Measurements from ENCODE around the gene PPIE. TPM values are rescaled to one million over a fixed set of nuclear protein-coding genes. Genes with fewer than 3 reads are reported as not detected.

PPIE gene
- total RNA-seq, 1 experiment from 2014 or later = 45.8 TPM

DNA sequence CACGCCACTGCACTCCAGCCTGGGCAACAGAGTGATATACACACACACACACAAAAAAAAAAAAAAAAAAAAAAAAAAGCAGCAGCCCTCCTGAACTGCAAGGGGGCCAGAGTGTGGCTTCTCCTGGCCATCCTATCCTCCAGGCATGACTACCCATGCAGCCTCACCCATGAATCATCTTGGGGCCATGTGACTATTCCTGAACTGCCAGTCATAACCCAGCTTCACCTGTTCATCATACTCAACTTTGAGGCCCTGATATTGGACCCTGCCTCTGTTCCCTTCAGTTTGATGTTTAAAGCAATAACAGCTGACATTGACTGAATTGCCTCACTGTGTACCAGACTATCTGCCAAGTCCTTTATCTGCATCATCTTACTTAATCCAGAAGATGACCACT, 44.7 kb upstream of the PPIE start:
- H3K9me3 Mint-ChIP-seq (ENCODE audit: unreplicated experiment) = no peaks in the 10 kb centered on the region
- DNase-seq (ENCODE audit: unreplicated experiment) = no peak
- CTCF ChIA-PET = no interaction called here
- H3K27me3 Mint-ChIP-seq (ENCODE audit: insufficient read depth, unreplicated experiment) = peaks cover 44% of the 10 kb centered on the region
- POLR2A ChIA-PET = interaction anchor here (0.6 to 0.7 kb wide), 2 partner anchors 23 to 356 kb away, joined by 3 read pairs; no protein-coding TSS in a partner anchor
- no peaks in the 10 kb centered on the region for H3K4me1 Mint-ChIP-seq (ENCODE audit: insufficient read depth, unreplicated experiment)
- peaks cover 6% of the 10 kb centered on the region for H3K36me3 Mint-ChIP-seq (ENCODE audit: insufficient read depth, unreplicated experiment)
- no TSS peak for BruUV-seq (replicated peaks)
- no peak overlapping the region for H3K4me3 Mint-ChIP-seq (ENCODE audit: unreplicated experiment)
- TF ChIP-seq, protein P1, sequence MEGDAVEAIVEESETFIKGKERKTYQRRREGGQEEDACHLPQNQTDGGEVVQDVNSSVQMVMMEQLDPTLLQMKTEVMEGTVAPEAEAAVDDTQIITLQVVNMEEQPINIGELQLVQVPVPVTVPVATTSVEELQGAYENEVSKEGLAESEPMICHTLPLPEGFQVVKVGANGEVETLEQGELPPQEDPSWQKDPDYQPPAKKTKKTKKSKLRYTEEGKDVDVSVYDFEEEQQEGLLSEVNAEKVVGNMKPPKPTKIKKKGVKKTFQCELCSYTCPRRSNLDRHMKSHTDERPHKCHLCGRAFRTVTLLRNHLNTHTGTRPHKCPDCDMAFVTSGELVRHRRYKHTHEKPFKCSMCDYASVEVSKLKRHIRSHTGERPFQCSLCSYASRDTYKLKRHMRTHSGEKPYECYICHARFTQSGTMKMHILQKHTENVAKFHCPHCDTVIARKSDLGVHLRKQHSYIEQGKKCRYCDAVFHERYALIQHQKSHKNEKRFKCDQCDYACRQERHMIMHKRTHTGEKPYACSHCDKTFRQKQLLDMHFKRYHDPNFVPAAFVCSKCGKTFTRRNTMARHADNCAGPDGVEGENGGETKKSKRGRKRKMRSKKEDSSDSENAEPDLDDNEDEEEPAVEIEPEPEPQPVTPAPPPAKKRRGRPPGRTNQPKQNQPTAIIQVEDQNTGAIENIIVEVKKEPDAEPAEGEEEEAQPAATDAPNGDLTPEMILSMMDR (IDR thresholded peaks at IDR 0.05; ENCODE audit: unreplicated experiment) = no peak
- intact Hi-C loops (cut with micrococcal nuclease) = no loop called here
- no peak overlapping the region for H3K27ac Mint-ChIP-seq (ENCODE audit: low read depth, unreplicated experiment)

DNA sequence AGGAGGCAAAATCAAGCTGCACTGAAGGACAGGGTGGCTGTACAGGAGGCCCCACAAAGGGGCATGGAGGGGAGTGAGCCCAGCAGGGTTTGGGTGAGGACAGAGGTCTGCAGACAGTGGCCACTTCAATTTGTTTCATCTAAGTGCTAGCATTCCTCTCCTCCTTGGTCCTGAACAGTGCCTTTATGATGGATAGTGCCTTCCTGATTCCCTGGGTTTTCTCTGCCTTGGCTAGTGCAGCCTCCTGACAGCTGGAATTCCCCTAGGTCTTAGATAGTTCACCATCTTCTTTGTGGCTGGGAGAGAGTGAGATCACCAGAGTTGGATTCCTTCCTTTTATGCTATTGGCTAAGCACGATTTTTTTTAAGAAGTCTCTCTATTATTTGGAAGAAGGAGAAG, 43.7 kb upstream of the PPIE start:
- intact Hi-C loops (cut with micrococcal nuclease) = no loop called here
- BruUV-seq (replicated peaks) = no TSS peak
- H3K4me1 Mint-ChIP-seq (ENCODE audit: insufficient read depth, unreplicated experiment) = no peaks in the 10 kb centered on the region
- H3K4me3 Mint-ChIP-seq (ENCODE audit: unreplicated experiment) = no peak overlapping the region
- H3K36me3 Mint-ChIP-seq (ENCODE audit: insufficient read depth, unreplicated experiment) = peaks cover 6% of the 10 kb centered on the region
- ChIA-PET CTCF (no interaction called here), POLR2A (interaction anchor here (0.6 to 1.0 kb wide), 4 partner anchors 23 to 301 kb away, joined by 3 to 4 read pairs (median 3); partner anchors contain the start of gene PABPC4)
- no peak for DNase-seq (ENCODE audit: unreplicated experiment)
- TF ChIP-seq, protein P1 (IDR thresholded peaks at IDR 0.05; ENCODE audit: unreplicated experiment) = no peak
- no peak overlapping the region for H3K27ac Mint-ChIP-seq (ENCODE audit: low read depth, unreplicated experiment)
- no peaks in the 10 kb centered on the region for H3K9me3 Mint-ChIP-seq (ENCODE audit: unreplicated experiment)
- peaks cover 53% of the 10 kb centered on the region for H3K27me3 Mint-ChIP-seq (ENCODE audit: insufficient read depth, unreplicated experiment)

DNA sequence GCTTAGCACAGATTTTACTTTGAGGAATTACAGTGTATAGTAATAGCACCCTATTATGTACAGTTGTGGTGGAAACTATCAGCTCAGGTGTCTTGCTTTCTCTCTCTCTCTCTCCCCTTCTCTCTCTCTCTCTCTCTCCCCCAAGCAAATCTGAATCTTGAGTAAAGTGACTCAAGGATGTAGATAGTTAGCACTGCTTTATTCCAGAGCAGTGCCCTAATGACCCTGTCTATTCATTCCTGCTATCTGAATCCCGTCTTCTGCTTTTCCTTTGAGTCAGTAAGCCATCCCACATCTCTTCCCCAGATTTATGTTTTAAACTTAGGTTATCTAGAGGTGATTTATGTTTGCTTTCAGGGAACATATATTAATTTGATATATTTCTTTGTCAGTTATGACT, 42.2 kb upstream of the PPIE start:
- Mint-ChIP-seq H3K27me3 (ENCODE audit: insufficient read depth, unreplicated experiment) (peaks cover 53% of the 10 kb centered on the region), H3K9me3 (ENCODE audit: unreplicated experiment) (no peaks in the 10 kb centered on the region), H3K4me1 (ENCODE audit: insufficient read depth, unreplicated experiment) (peaks cover 9% of the 10 kb centered on the region), H3K4me3 (ENCODE audit: unreplicated experiment) (no peak overlapping the region), H3K27ac (ENCODE audit: low read depth, unreplicated experiment) (no peak overlapping the region), H3K36me3 (ENCODE audit: insufficient read depth, unreplicated experiment) (peaks cover 6% of the 10 kb centered on the region)
- no TSS peak for BruUV-seq (replicated peaks)
- CTCF ChIA-PET = no interaction called here
- DNase-seq (ENCODE audit: unreplicated experiment) = no peak
- POLR2A ChIA-PET = no interaction called here
- intact Hi-C loops (cut with micrococcal nuclease) = no loop called here
- TF ChIP-seq, protein P1 (IDR thresholded peaks at IDR 0.05; ENCODE audit: unreplicated experiment) = no peak

DNA sequence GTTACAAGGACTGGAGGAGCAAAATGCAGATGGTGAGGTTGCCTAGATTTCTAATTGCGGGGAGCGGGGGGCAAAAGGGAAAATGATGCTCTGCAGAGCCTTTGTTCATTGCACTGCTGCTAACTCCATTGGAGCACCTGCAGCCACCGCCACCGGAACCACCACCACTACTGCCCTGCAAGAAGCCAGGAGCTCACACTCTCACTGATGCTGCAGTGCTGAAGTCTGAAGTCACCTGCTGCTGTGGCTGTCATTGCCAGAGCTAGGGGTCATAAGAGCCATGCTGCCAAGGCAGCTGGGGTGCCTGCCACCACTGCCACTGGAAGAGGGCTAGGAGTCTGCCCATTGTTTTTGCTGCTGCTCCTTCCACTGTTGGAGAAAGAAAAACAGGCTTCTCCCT, 40.1 kb upstream of the PPIE start:
- intact Hi-C loops (cut with micrococcal nuclease) = no loop called here
- Mint-ChIP-seq H3K27me3 (ENCODE audit: insufficient read depth, unreplicated experiment) (peaks cover 53% of the 10 kb centered on the region), H3K4me3 (ENCODE audit: unreplicated experiment) (no peak overlapping the region), H3K9me3 (ENCODE audit: unreplicated experiment) (no peaks in the 10 kb centered on the region), H3K36me3 (ENCODE audit: insufficient read depth, unreplicated experiment) (peaks cover 6% of the 10 kb centered on the region), H3K4me1 (ENCODE audit: insufficient read depth, unreplicated experiment) (peaks cover 17% of the 10 kb centered on the region), H3K27ac (ENCODE audit: low read depth, unreplicated experiment) (no peak overlapping the region)
- DNase-seq (ENCODE audit: unreplicated experiment) = no peak
- ChIA-PET POLR2A (no interaction called here), CTCF (interaction anchor here (0.6 kb wide), 1 partner anchor 25 kb away, joined by 4 read pairs; no protein-coding TSS in a partner anchor)
- no TSS peak for BruUV-seq (replicated peaks)
- TF ChIP-seq, protein P1 (IDR thresholded peaks at IDR 0.05; ENCODE audit: unreplicated experiment) = no peak

Data from MCF 10A (cell line).